ENCODE measurements around the gene ARHGEF17.

Gene ARHGEF17

GRCh38 chr11:73298233-73298632, 9.8 kb upstream of the ARHGEF17 start:
- no peak for TF ChIP-seq BHLHE40 (IDR thresholded peaks at IDR 0.05; ENCODE audit: borderline replicate concordance)
- TF ChIP-seq HDGF (IDR thresholded peaks at IDR 0.05; ENCODE audit: borderline replicate concordance) = no peak
- no peak for TF ChIP-seq SUZ12 (IDR thresholded peaks at IDR 0.05)
- no peak for TF ChIP-seq ARNT (IDR thresholded peaks at IDR 0.05)
- no peak for TF ChIP-seq ELF4 (IDR thresholded peaks at IDR 0.05)
- TF ChIP-seq CTBP1 (IDR thresholded peaks at IDR 0.05; ENCODE audit: borderline replicate concordance) = no peak
- no peak for TF ChIP-seq FOXM1 (IDR thresholded peaks at IDR 0.05; ENCODE audit: borderline replicate concordance)
- no peak for TF ChIP-seq TARDBP (IDR thresholded peaks at IDR 0.05)
- TF ChIP-seq L3MBTL2 (conservative IDR thresholded peaks at IDR 0.05) = no peak
- no peak for TF ChIP-seq ZNF384 (IDR thresholded peaks at IDR 0.05)
- CTCF ChIA-PET = interaction anchor here (0.7 to 2.9 kb wide), 5 partner anchors 9 to 69 kb away, joined by 3 to 15 read pairs (median 10); no protein-coding TSS in a partner anchor
- no peak for DNase-seq (ENCODE audit: extremely low spot score)
- POLR2A ChIA-PET = interaction anchor here (0.6 to 2.1 kb wide), 2 partner anchors 9 to 522 kb away, joined by 4 to 7 read pairs; no protein-coding TSS in a partner anchor

DNA sequence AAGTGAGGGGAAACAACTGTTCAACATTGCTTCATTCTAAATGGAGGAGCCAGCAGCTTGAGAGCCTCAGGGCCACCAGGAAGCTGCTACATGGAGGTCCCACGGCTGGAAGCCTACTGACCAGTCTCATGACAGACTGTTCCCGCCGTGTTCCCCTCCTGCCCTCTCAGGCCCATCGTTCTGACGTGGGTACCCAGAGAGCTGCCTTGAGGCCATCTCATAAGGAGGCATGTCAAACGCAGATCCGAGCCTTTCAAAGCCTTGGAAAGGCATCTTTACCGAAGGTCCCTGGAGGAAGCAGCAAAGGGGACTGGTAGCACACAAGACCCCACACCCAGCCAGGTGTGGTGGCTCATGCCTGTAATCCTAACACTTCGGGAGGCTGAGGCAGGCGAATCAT, 8.3 kb upstream of the ARHGEF17 start:
- no peak for TF ChIP-seq PKNOX1 (IDR thresholded peaks at IDR 0.05)
- no peak for TF ChIP-seq ELF4 (IDR thresholded peaks at IDR 0.05)
- no peak for TF ChIP-seq NFRKB (IDR thresholded peaks at IDR 0.05)
- no peak for TF ChIP-seq FOXA1 (IDR thresholded peaks at IDR 0.05)
- TF ChIP-seq ZNF384 (IDR thresholded peaks at IDR 0.05) = no peak
- no peak for TF ChIP-seq SUZ12 (IDR thresholded peaks at IDR 0.05)
- no peak for TF ChIP-seq SP1 (IDR thresholded peaks at IDR 0.05)
- no peak for TF ChIP-seq L3MBTL2 (conservative IDR thresholded peaks at IDR 0.05)
- no peak for TF ChIP-seq TARDBP (IDR thresholded peaks at IDR 0.05)
- no peak for TF ChIP-seq LEF1 (IDR thresholded peaks at IDR 0.05; ENCODE audit: borderline replicate concordance)
- TF ChIP-seq CTBP1 (IDR thresholded peaks at IDR 0.05; ENCODE audit: borderline replicate concordance) = no peak
- no peak for TF ChIP-seq HDGF (IDR thresholded peaks at IDR 0.05; ENCODE audit: borderline replicate concordance)
- TF ChIP-seq FOXM1 (IDR thresholded peaks at IDR 0.05; ENCODE audit: borderline replicate concordance) = no peak
- TF ChIP-seq FOXK2 (IDR thresholded peaks at IDR 0.05) = no peak
- TF ChIP-seq ARNT (IDR thresholded peaks at IDR 0.05) = no peak
- TF ChIP-seq BHLHE40 (IDR thresholded peaks at IDR 0.05; ENCODE audit: borderline replicate concordance) = no peak
- no peak for DNase-seq (ENCODE audit: extremely low spot score)
- CTCF ChIA-PET = interaction anchor here (2.9 kb wide), 1 partner anchor 10 kb away, joined by 14 read pairs; no protein-coding TSS in a partner anchor
- POLR2A ChIA-PET = no interaction called here

DNA sequence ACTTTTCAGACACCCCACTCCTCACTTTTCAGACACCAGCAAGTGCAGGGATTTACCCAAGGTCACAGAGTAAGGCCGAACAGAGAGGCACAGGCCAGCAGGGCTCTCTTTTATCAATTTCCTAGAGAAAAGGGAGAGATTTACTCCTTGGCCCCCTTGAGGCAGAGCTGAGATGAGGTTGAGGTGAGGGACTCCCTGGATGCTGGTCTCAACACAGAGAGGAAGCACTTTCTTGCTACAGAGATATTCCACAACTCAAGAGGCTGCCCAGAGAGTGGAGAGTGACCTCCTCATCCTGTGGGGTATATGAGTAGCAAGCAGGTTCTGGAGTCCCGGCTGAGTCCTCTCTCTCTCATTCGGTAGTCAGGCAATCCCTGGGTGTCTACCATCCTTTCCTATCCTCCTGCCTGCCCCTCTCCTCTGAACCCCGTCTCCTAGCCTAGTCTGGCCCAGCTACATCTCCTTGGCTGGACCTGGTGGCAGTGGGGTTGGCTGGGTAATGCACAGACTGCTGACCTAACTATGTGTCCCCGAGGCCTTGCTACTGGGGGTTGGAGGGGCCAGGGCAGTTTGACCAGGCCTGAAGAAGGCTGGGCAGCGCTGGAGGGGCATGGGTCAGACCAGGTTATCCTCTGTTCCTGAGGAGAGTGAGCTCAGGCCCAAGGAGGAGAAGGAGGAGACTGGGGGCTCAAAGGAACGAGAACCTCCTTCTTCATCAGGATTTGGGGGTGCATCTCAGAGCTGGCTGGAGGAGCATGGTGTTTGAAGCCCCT, 1.8 kb upstream of the ARHGEF17 start:
- no peak for DNase-seq (ENCODE audit: extremely low spot score)
- CTCF ChIA-PET = interaction anchor here (0.6 to 5.0 kb wide), 16 partner anchors 9 to 179 kb away, joined by 3 to 53 read pairs (median 4); partner anchors contain the start of gene FCHSD2
- POLR2A ChIA-PET = interaction anchor here (1.4 to 2.0 kb wide), 3 partner anchors 8 to 29 kb away, joined by 4 to 7 read pairs (median 6); no protein-coding TSS in a partner anchor
- no peak for TF ChIP-seq L3MBTL2 (conservative IDR thresholded peaks at IDR 0.05)
- no peak for TF ChIP-seq ARNT (IDR thresholded peaks at IDR 0.05)
- TF ChIP-seq LEF1 (IDR thresholded peaks at IDR 0.05; ENCODE audit: borderline replicate concordance) = no peak
- TF ChIP-seq BHLHE40 (IDR thresholded peaks at IDR 0.05; ENCODE audit: borderline replicate concordance) = no peak
- no peak for TF ChIP-seq HDGF (IDR thresholded peaks at IDR 0.05; ENCODE audit: borderline replicate concordance)

DNA sequence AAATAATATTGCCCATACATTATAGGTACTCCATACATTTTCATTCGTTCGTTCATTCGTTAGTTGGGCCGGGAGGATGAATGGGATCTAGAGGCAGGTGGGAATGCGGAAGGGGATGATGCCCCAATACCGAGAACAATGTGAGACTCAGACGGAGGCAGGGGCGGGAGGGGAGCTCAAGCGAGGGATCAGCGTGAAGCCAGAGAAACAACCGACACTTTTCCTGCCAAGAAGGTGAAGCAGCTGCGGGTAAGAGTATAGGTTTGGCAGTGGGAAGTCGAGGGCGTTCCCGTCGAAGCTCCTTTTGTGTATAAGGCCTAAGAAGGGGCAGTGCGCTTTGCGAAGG, 1.1 kb upstream of the ARHGEF17 start:
- ChIA-PET POLR2A (interaction anchor here (1.4 to 2.0 kb wide), 3 partner anchors 9 to 29 kb away, joined by 4 to 7 read pairs (median 6); no protein-coding TSS in a partner anchor), CTCF (interaction anchor here (0.6 to 5.0 kb wide), 16 partner anchors 9 to 178 kb away, joined by 3 to 53 read pairs (median 4); partner anchors contain the start of gene FCHSD2)
- DNase-seq (ENCODE audit: extremely low spot score) = no peak
- TF ChIP-seq L3MBTL2 (conservative IDR thresholded peaks at IDR 0.05) = peak; percentile 21; the same call in 1 of the 2 replicates
- no peak for TF ChIP-seq ZNF384 (IDR thresholded peaks at IDR 0.05)
- TF ChIP-seq FOXM1 (IDR thresholded peaks at IDR 0.05; ENCODE audit: borderline replicate concordance) = no peak

- ChIA-PET CTCF (interaction anchor here (0.6 to 5.0 kb wide), 15 partner anchors 10 to 437 kb away, joined by 3 to 53 read pairs (median 5); no protein-coding TSS in a partner anchor), POLR2A (interaction anchor here (1.4 to 2.0 kb wide), 4 partner anchors 9 to 28 kb away, joined by 4 to 9 read pairs (median 6); no protein-coding TSS in a partner anchor)
- DNase-seq (ENCODE audit: extremely low spot score) = peak; percentile 96
- TF ChIP-seq FOXM1 (IDR thresholded peaks at IDR 0.05; ENCODE audit: borderline replicate concordance) (no peak), BHLHE40 (IDR thresholded peaks at IDR 0.05; ENCODE audit: borderline replicate concordance) (no peak), ZNF384 (IDR thresholded peaks at IDR 0.05) (no peak), CTBP1 (IDR thresholded peaks at IDR 0.05; ENCODE audit: borderline replicate concordance) (no peak), L3MBTL2 (conservative IDR thresholded peaks at IDR 0.05) (peak; percentile 14; the same call in 1 of the 2 replicates), SUZ12 (IDR thresholded peaks at IDR 0.05) (no peak)
These were observed 613 bp upstream of the ARHGEF17 start for GRCh38 chr11:73307323-73308002.

- ChIA-PET POLR2A (interaction anchor here (1.0 to 1.8 kb wide), 4 partner anchors 12 to 27 kb away, joined by 3 to 9 read pairs (median 4); no protein-coding TSS in a partner anchor), CTCF (no interaction called here)
- no peak for TF ChIP-seq ZNF384 (IDR thresholded peaks at IDR 0.05)
- TF ChIP-seq NFRKB (IDR thresholded peaks at IDR 0.05) = no peak
- TF ChIP-seq L3MBTL2 (conservative IDR thresholded peaks at IDR 0.05) = no peak
- DNase-seq (ENCODE audit: extremely low spot score) = no peak
These were observed 1.2 kb downstream of the ARHGEF17 start for GRCh38 chr11:73308961-73309919.
